Left lung (tissue), 10 donors: ENCODE measurements around the gene TMEM175. TPM values are rescaled to one million over a fixed set of nuclear protein-coding genes. Genes with fewer than 3 reads are reported as not detected.

Experiments
- ATAC-seq: fragments of 200-7000 bp; cut with Tn5 transposase; one replicate; pipeline ENCODE4 v1.9.1; 2020; ENCODE audit warnings: moderate library complexity
- DNase-seq, 4 donors: peaks; one replicate each; pipeline ENCODE4 v3.0.0-alpha.2; 2013 to 2020
- H3K27ac ChIP-seq, 2 donors: fragments of 200-600 bp; sonication (generic) in 1 of 2; one replicate each; pipeline versions ENCODE4 v1.5.0 to v1.8.0; 2020 to 2021
- H3K27me3 ChIP-seq, 2 donors: fragments of 200-600 bp; sonication (generic) in 1 of 2; one replicate each; pipeline versions ENCODE4 v1.5.0 to v1.8.0; 2020 to 2021
- H3K36me3 ChIP-seq, 2 donors: fragments of 200-600 bp; sonication (generic) in 1 of 2; one replicate each; pipeline versions ENCODE4 v1.5.0 to v1.8.0; 2020 to 2021
- H3K4me1 ChIP-seq, 2 donors: fragments of 200-600 bp; one replicate each; pipeline ENCODE4 v1.8.0; 2021
- H3K4me3 ChIP-seq, 2 donors: fragments of 200-600 bp; sonication (generic) in 1 of 2; one replicate each; pipeline versions ENCODE4 v1.5.0 to v1.8.0; 2020 to 2021; ENCODE audit warnings: mild to moderate bottlenecking in 1 of 2
- H3K9me3 ChIP-seq, 2 donors: fragments of 200-600 bp; sonication (generic) in 1 of 2; one replicate each; pipeline versions ENCODE4 v1.5.0 to v1.8.0; 2020 to 2021
- CTCF ChIP-seq, 2 donors: fragments of 200-600 bp; sonication (generic) in 1 of 2; IDR thresholded peaks; one replicate each; pipeline versions ENCODE4 v1.5.0 to v1.8.0; 2021; ENCODE audit warnings: antibody characterized with exemption in 2 of 2
- intact Hi-C, 2 donors: fragments of 100-400 bp; cut with DNase I; formaldehyde crosslinking; loops; one replicate each; pipeline versions ENCODE4 v1.11.2 to v1.14.2; 2022
- polyA plus RNA-seq, 6 donors: library from polyadenylated mRNA; unstranded; fragments of 120-200 nt; gene quantifications; one replicate each; pipeline ENCODE4 v1.2.1, GENCODE V29; 2013; ENCODE audit not compliant: insufficient read length in 6 of 6
- total RNA-seq, 2 donors: library from RNA; stranded (reverse); fragmentation: NEBNext Ultra II Directional; extraction: Animal tissue kit (Norgen Biotek cat#: 25700); gene quantifications; one replicate each; pipeline ENCODE4 v1.2.1, GENCODE V29; 2021
- donor health status: DM: no; HTN: yes; CAD: no.
- donor health status: DM: no; HTN: no; CAD: no.

Gene TMEM175
- total and polyA plus RNA-seq, 8 donors: 24.4 to 38.7 (median 27.6) TPM

GRCh38 chr4:893276-893994, 38.8 kb upstream of the TMEM175 start:
- Histone ChIP-seq H3K9me3 (no peaks in the 10 kb centered on the region), H3K4me1 (no peaks in the 10 kb centered on the region), H3K27ac (no peak overlapping the region), H3K4me3 (no peak overlapping the region), H3K27me3 (no peaks in the 10 kb centered on the region), H3K36me3 (peaks cover 0 to 100% of the 10 kb centered on the region in 2 donors)
- DNase-seq (peak in 1 of 4 donors; percentile 68), ATAC-seq (no peak)
- no peak for TF ChIP-seq CTCF (IDR thresholded peaks at IDR 0.05)
- intact Hi-C loops: no loop called here

- H3K4me1 ChIP-seq: no peaks in the 10 kb centered on the region
- DNase-seq (peak in 1 of 4 donors; percentile 54), ATAC-seq (no peak)
- H3K4me3 ChIP-seq: no peak overlapping the region
- no peaks in the 10 kb centered on the region for H3K27me3 ChIP-seq
- no peaks in the 10 kb centered on the region for H3K9me3 ChIP-seq
- no peak for TF ChIP-seq CTCF (IDR thresholded peaks at IDR 0.05)
- no peak overlapping the region for H3K27ac ChIP-seq
- peaks cover 0 to 99% of the 10 kb centered on the region in 2 donors for H3K36me3 ChIP-seq
- intact Hi-C loops: no loop called here
Observed at GRCh38 chr4:893995-894705, 38.1 kb upstream of the TMEM175 start.

- no peak overlapping the region for H3K27ac ChIP-seq
- peaks cover 0 to 99% of the 10 kb centered on the region in 2 donors for H3K36me3 ChIP-seq
- no peaks in the 10 kb centered on the region for H3K27me3 ChIP-seq
- H3K4me1 ChIP-seq: no peaks in the 10 kb centered on the region
- H3K4me3 ChIP-seq: no peak overlapping the region
- no peak for ATAC-seq
- peak in 1 of 4 donors; percentile 57 for DNase-seq
- intact Hi-C loops: no loop called here
- H3K9me3 ChIP-seq: no peaks in the 10 kb centered on the region
- no peak for TF ChIP-seq CTCF (IDR thresholded peaks at IDR 0.05)
Observed at GRCh38 chr4:895596-895995, 36.7 kb upstream of the TMEM175 start.

GRCh38 chr4:896216-896615, 36.0 kb upstream of the TMEM175 start:
- Histone ChIP-seq H3K4me3 (no peak overlapping the region), H3K36me3 (peaks cover 0 to 99% of the 10 kb centered on the region in 2 donors), H3K27ac (no peak overlapping the region), H3K27me3 (no peaks in the 10 kb centered on the region), H3K4me1 (no peaks in the 10 kb centered on the region), H3K9me3 (no peaks in the 10 kb centered on the region)
- no peak for ATAC-seq
- DNase-seq: no peak
- intact Hi-C loops: no loop called here
- no peak for TF ChIP-seq CTCF (IDR thresholded peaks at IDR 0.05)

GRCh38 chr4:896630-897029, 35.6 kb upstream of the TMEM175 start:
- H3K4me3 ChIP-seq: no peak overlapping the region
- H3K36me3 ChIP-seq: peaks cover 0 to 99% of the 10 kb centered on the region in 2 donors
- no peaks in the 10 kb centered on the region for H3K27me3 ChIP-seq
- H3K9me3 ChIP-seq: no peaks in the 10 kb centered on the region
- no peaks in the 10 kb centered on the region for H3K4me1 ChIP-seq
- TF ChIP-seq CTCF (IDR thresholded peaks at IDR 0.05): no peak
- ATAC-seq (no peak), DNase-seq (peak in 1 of 4 donors; percentile 47)
- H3K27ac ChIP-seq: no peak overlapping the region
- intact Hi-C loops: no loop called here
